ENCODE measurements around the gene NR5A1.

DNA sequence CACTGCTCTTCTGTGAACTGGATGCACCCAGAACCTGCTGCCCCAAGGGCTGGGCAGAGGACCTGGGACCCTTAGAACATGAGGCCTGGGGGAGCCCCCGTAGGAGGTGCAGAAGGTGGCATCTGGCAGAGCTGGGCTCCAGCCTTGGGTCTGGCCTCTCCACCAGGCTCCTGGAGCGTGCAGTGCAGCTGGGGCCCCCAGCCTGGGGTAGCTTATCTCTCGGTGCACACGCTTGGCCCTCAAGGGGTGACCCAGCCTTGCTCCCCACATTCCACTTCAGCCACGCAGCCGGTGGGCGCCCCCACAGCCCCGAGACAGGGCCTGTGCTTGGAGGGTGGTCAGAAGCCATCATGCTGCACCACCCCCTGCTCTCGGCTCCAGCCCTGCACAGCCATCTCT is 5.6 kb upstream of the NR5A1 start:
- TF ChIP-seq, protein P1, sequence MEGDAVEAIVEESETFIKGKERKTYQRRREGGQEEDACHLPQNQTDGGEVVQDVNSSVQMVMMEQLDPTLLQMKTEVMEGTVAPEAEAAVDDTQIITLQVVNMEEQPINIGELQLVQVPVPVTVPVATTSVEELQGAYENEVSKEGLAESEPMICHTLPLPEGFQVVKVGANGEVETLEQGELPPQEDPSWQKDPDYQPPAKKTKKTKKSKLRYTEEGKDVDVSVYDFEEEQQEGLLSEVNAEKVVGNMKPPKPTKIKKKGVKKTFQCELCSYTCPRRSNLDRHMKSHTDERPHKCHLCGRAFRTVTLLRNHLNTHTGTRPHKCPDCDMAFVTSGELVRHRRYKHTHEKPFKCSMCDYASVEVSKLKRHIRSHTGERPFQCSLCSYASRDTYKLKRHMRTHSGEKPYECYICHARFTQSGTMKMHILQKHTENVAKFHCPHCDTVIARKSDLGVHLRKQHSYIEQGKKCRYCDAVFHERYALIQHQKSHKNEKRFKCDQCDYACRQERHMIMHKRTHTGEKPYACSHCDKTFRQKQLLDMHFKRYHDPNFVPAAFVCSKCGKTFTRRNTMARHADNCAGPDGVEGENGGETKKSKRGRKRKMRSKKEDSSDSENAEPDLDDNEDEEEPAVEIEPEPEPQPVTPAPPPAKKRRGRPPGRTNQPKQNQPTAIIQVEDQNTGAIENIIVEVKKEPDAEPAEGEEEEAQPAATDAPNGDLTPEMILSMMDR (IDR thresholded peaks at IDR 0.05), result no peak
- no peak for TF ChIP-seq POLR2AphosphoS5 (IDR thresholded peaks at IDR 0.05)
- TF ChIP-seq POLR2A (IDR thresholded peaks at IDR 0.05), result no peak
- TF ChIP-seq EP300 (IDR thresholded peaks at IDR 0.05), result no peak

Data from sigmoid colon (tissue), 4 donors.